HFFc6 (cell line): ENCODE data around the gene STX7. TPM values are rescaled to one million over a fixed set of nuclear protein-coding genes. Genes with fewer than 3 reads are reported as not detected.

Experiments used
- DNase-seq: peaks from one replicate; pipeline ENCODE4 v3.0.0-alpha.2; 2018
- H3K27ac Mint-ChIP-seq: 2 replicates; pipeline ENCODE4 v1.8.0; 2020; ENCODE audit warnings: mild to moderate bottlenecking, mixed read lengths
- H3K27me3 Mint-ChIP-seq: 2 replicates; pipeline ENCODE4 v1.8.0; 2021; ENCODE audit warnings: mild to moderate bottlenecking, moderate library complexity, mixed read lengths; ENCODE audit not compliant: insufficient read depth
- H3K36me3 Mint-ChIP-seq: 2 replicates; pipeline ENCODE4 v1.8.0; 2021; ENCODE audit warnings: low read depth, mixed read lengths
- H3K4me1 Mint-ChIP-seq: 2 replicates; pipeline ENCODE4 v1.8.0; 2020; ENCODE audit warnings: low read depth, mixed read lengths
- H3K4me3 Mint-ChIP-seq: 2 replicates; pipeline ENCODE4 v1.8.0; 2020; ENCODE audit warnings: mild to moderate bottlenecking, moderate library complexity, mixed read lengths
- H3K9me3 Mint-ChIP-seq: 2 replicates; pipeline ENCODE4 v1.8.0; 2020; ENCODE audit warnings: mild to moderate bottlenecking, mixed read lengths
- CTCF ChIP-seq: fragments of 200-600 bp; sonication (generic); IDR thresholded peaks from 2 replicates; pipeline ENCODE4 v1.5.0; 2021; ENCODE audit warnings: antibody characterized with exemption, mild to moderate bottlenecking
- total RNA-seq, 6 experiments: library from RNA; stranded (reverse); fragmentation: NEBNext Ultra II Directional; extraction: Animal tissue kit (Norgen Biotek cat#: 25700); gene quantifications; 2 replicates in 1 of 6; 3 replicates in 5 of 6; pipeline ENCODE4 v1.2.3, GENCODE V29; 2021

Gene STX7
- total RNA-seq, 6 experiments from 2014 or later: 36.4 to 41.5 (median 39.3) TPM

DNA sequence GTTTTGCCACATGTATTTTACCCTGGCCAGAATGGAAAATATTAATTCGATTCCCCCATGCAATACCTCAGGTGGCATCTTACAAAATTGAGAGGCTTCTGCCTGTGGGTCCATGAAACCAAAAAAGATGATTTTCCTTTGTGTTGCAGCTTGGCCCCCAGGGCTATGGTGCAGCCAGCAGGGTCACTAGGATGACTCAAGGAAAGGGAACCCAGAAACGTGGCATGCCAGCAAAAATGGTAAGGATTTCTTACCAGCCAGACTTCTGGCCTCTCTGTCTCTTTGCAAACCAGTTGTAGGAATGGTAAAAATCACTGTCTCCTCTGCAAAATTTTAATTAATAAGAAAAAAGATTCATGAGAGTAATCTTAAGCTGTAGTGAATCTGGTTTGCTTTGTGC lies 13.5 kb upstream of the STX7 start:
- no peak for TF ChIP-seq CTCF

DNA sequence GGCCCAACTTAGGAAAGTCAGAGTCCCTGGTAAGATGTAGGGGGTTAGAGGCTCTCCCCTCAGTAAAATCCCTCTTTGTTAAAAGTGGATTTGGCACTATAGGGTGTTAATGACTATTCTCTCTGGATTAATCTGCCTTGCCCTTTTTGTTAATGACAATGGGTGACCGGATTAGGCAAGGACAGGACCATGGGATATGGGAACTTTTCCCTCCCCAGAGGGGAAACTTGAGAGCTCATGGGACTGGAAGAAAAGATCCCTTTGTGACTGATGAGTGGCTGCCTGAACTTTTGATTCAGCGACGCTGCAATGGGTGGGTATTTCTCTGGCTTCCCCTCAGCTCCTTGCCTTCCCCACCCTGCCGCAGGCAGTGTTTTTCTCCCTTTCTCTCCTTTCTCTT lies 12.9 kb upstream of the STX7 start:
- no peak for DNase-seq
- no peak for TF ChIP-seq CTCF

More for the DNA sequence above, 13.5 kb upstream of the STX7 start:
- no peaks in the 10 kb centered on the region for H3K9me3 Mint-ChIP-seq
- no peaks in the 10 kb centered on the region for H3K36me3 Mint-ChIP-seq
- peaks cover 33% of the 10 kb centered on the region for H3K4me1 Mint-ChIP-seq
- DNase-seq: no peak
- no peak overlapping the region for H3K4me3 Mint-ChIP-seq
- H3K27me3 Mint-ChIP-seq: peaks cover 10% of the 10 kb centered on the region
- no peak overlapping the region for H3K27ac Mint-ChIP-seq

DNA sequence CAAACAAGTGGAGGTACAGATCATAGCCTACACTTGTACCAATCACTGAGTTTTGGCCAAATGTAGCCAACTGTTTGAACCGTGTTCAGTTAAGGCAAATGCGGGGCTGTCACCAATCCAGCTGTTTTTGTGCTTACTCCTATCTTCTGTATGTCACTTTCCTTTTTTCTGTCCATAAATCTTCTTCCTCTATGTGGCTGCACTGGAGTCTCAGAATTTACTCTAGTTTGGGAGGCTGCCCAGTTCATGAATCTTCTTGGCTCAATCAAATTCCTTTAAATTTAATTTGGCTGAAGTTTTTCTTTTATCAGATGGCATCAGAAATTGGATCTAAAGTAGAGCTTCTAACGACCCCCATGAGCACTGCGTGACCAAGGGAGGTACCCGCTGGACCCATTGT lies 11.7 kb upstream of the STX7 start:
- H3K27me3 Mint-ChIP-seq: peaks cover 10% of the 10 kb centered on the region
- peaks cover 42% of the 10 kb centered on the region for H3K4me1 Mint-ChIP-seq
- no peak for DNase-seq
- no peak for TF ChIP-seq CTCF
- no peaks in the 10 kb centered on the region for H3K9me3 Mint-ChIP-seq
- H3K36me3 Mint-ChIP-seq: no peaks in the 10 kb centered on the region
- H3K27ac Mint-ChIP-seq: no peak overlapping the region
- H3K4me3 Mint-ChIP-seq: no peak overlapping the region

More for the DNA sequence above, 12.9 kb upstream of the STX7 start:
- Mint-ChIP-seq H3K27ac (no peak overlapping the region), H3K4me1 (peaks cover 39% of the 10 kb centered on the region), H3K27me3 (peaks cover 10% of the 10 kb centered on the region), H3K36me3 (no peaks in the 10 kb centered on the region), H3K4me3 (no peak overlapping the region), H3K9me3 (no peaks in the 10 kb centered on the region)

DNA sequence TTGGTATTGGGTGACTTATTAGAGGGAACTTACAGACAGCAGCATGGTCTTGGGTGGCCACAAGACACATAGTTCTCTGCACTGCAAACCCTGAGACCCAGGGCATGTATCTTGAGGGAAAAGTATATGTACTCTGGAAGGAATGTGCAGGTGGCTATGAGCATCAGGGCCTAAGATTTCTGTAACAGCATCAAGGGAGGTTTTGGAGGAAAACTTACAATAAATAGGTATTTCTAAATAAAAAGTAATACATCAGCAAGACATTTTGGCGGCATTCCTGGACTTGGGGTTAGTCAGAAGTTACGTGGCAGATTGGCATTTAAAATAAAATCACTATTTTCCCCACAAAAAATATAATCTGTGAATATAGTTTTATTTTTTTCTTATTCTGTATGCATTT lies 8.0 kb upstream of the STX7 start:
- H3K36me3 Mint-ChIP-seq: no peaks in the 10 kb centered on the region
- H3K27me3 Mint-ChIP-seq: peaks cover 15% of the 10 kb centered on the region
- H3K4me1 Mint-ChIP-seq: peaks cover 22% of the 10 kb centered on the region
- H3K27ac Mint-ChIP-seq: no peak overlapping the region
- H3K4me3 Mint-ChIP-seq: no peak overlapping the region
- H3K9me3 Mint-ChIP-seq: no peaks in the 10 kb centered on the region
- DNase-seq: no peak
- TF ChIP-seq CTCF: no peak

DNA sequence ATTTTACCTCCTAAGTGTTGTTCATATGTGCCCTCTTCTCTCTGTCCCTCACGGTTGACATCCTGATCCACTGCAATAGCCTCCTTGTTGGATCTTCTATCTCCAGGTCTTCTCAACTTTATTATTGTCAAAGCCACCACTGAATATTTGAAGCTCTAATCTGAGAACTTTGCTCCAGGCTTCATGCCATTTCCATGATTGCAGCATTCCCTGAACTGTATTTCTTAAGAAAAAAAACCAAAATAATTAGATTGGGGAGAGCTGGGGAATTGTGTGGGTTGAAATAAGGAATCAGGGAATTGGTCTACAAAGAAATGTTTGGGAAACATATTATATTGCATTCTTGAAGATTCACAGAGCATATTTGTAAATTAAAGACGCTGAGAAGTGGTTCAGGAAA lies 2.5 kb upstream of the STX7 start:
- H3K9me3 Mint-ChIP-seq: no peaks in the 10 kb centered on the region
- DNase-seq: no peak
- H3K36me3 Mint-ChIP-seq: no peaks in the 10 kb centered on the region
- H3K27me3 Mint-ChIP-seq: peaks cover 12% of the 10 kb centered on the region
- no peak overlapping the region for H3K27ac Mint-ChIP-seq
- TF ChIP-seq CTCF: no peak
- H3K4me1 Mint-ChIP-seq: peaks cover 31% of the 10 kb centered on the region
- H3K4me3 Mint-ChIP-seq: no peak overlapping the region
